ENCODE measurements around the gene COBLL1.

COBLL1 gene

DNA sequence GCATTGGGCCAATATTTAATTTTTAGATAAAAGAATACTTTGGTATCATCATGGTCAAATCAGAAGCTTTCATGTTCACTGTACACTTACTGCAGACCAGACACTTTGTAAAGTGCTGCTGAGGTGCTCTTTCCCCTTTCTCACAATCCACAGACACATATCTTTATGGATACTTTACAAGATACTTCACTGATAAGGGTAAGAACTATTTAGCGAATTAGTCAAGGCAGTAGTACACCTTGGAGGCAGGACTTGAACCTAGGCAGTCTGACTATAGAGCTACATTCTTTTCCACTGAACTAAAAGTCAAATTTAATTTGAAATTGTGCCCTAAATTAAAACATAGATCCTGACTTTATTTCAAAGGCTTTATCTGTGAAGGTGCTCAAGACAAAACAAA lies 60.2 kb downstream of the COBLL1 start:
- no peak overlapping the region for H3K9ac ChIP-seq (ENCODE audit: low read depth, low read length)
- H3K9me3 ChIP-seq (ENCODE audit: insufficient read depth, low read length, severe bottlenecking), result no peaks in the 10 kb centered on the region
- no peak overlapping the region for H3K27ac ChIP-seq (ENCODE audit: low read length)
- no peak for DNase-seq
- H3K4me3 ChIP-seq (ENCODE audit: low read depth in 1 of 2, low read length in 2 of 2), result no peak overlapping the region
- no peak for ATAC-seq (ENCODE audit: insufficient read depth, low read depth)
- no peaks in the 10 kb centered on the region for H3K4me1 ChIP-seq (ENCODE audit: insufficient read depth, low read length)
- no peaks in the 10 kb centered on the region for H3K36me3 ChIP-seq (ENCODE audit: insufficient read depth, low read length)
- TF ChIP-seq, protein P1, sequence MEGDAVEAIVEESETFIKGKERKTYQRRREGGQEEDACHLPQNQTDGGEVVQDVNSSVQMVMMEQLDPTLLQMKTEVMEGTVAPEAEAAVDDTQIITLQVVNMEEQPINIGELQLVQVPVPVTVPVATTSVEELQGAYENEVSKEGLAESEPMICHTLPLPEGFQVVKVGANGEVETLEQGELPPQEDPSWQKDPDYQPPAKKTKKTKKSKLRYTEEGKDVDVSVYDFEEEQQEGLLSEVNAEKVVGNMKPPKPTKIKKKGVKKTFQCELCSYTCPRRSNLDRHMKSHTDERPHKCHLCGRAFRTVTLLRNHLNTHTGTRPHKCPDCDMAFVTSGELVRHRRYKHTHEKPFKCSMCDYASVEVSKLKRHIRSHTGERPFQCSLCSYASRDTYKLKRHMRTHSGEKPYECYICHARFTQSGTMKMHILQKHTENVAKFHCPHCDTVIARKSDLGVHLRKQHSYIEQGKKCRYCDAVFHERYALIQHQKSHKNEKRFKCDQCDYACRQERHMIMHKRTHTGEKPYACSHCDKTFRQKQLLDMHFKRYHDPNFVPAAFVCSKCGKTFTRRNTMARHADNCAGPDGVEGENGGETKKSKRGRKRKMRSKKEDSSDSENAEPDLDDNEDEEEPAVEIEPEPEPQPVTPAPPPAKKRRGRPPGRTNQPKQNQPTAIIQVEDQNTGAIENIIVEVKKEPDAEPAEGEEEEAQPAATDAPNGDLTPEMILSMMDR (IDR thresholded peaks at IDR 0.05; ENCODE audit: borderline replicate concordance, extremely low read depth, low read length, poor library complexity, severe bottlenecking), result no peak
- no peak for TF ChIP-seq EZH2 (IDR thresholded peaks at IDR 0.05; ENCODE audit: borderline replicate concordance, low read depth, low read length, severe bottlenecking)
- no peak overlapping the region for H3K4me2 ChIP-seq (ENCODE audit: insufficient read depth, low read length)
- no peaks in the 10 kb centered on the region for H4K20me1 ChIP-seq (ENCODE audit: insufficient read depth, low read length)
- H2AFZ ChIP-seq (ENCODE audit: low read depth, low read length), result no peak overlapping the region
- no peaks in the 10 kb centered on the region for H3K79me2 ChIP-seq (ENCODE audit: insufficient read depth, low read length)
- H3K27me3 ChIP-seq (ENCODE audit: insufficient read depth, low read length, poor library complexity), result no peaks in the 10 kb centered on the region

DNA sequence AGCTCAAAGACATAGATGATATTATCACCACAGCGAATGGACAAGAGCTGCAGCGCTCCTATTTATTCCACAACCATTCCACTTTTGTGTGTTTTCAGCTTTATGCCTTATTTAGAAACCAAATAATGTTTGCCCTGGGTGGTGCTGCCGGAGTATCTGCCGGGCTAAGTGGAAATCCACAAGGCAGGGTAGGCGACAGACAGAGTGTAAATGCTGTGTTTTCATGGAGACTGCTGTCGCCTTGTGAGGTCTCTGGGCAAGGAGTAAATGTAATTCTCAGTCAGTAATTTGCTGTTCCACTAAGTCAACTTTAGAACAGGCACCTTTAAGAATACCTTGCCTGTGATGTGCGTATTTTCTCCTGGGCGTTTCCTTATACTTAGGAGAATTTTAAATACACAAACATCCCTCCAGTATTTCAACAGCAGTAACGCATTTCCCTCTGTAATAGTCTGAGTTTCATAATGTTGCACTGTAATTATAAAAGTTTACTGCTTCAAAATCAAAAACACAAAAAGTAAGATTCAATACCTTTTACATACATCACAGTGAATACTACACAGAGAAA lies 60.9 kb downstream of the COBLL1 start:
- Histone ChIP-seq H2AFZ (ENCODE audit: low read depth, low read length) (no peak overlapping the region), H3K4me3 (ENCODE audit: low read depth in 1 of 2, low read length in 2 of 2) (no peak overlapping the region), H3K36me3 (ENCODE audit: insufficient read depth, low read length) (no peaks in the 10 kb centered on the region), H3K27me3 (ENCODE audit: insufficient read depth, low read length, poor library complexity) (no peaks in the 10 kb centered on the region), H3K79me2 (ENCODE audit: insufficient read depth, low read length) (no peaks in the 10 kb centered on the region), H3K9ac (ENCODE audit: low read depth, low read length) (no peak overlapping the region), H4K20me1 (ENCODE audit: insufficient read depth, low read length) (no peaks in the 10 kb centered on the region), H3K9me3 (ENCODE audit: insufficient read depth, low read length, severe bottlenecking) (no peaks in the 10 kb centered on the region), H3K27ac (ENCODE audit: low read length) (no peak overlapping the region), H3K4me1 (ENCODE audit: insufficient read depth, low read length) (no peaks in the 10 kb centered on the region), H3K4me2 (ENCODE audit: insufficient read depth, low read length) (no peak overlapping the region)
- TF ChIP-seq, protein P1 (IDR thresholded peaks at IDR 0.05; ENCODE audit: borderline replicate concordance, extremely low read depth, low read length, poor library complexity, severe bottlenecking), result no peak
- no peak for TF ChIP-seq EZH2 (IDR thresholded peaks at IDR 0.05; ENCODE audit: borderline replicate concordance, low read depth, low read length, severe bottlenecking)
- DNase-seq, result no peak
- ATAC-seq (ENCODE audit: insufficient read depth, low read depth), result no peak

DNA sequence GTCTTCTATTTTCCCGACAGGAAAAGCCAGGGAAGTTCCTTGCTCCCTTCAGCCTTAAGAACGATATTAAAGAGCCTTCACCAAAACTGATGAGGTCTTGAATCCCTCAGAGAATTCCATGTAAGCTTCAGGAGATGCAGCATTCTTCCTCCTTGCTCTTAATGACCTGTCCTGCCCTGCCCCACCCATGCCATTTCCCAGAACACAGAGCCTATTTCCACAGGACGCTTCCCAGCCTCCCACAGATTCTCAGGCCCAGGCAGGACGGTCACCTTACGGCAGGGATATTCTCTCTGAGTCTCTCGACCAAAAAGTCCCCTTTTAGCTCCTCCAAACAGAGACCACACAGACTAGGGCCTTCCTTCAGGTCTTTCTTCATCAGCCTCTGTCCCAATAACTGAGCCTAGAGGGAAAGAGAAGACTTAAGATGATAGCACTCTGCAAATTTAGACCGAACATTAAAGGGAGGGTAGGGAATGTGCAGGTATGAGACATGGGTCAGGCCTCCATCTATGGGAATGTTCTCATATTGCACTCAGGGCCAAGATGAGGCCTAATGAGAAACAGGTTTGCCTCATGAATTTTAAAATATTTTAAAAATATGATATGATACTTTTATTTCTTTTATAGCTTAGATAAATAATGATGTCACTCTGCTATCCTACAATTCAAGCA lies 62.1 kb downstream of the COBLL1 start:
- no peak overlapping the region for H3K27ac ChIP-seq (ENCODE audit: low read length)
- H3K79me2 ChIP-seq (ENCODE audit: insufficient read depth, low read length), result no peaks in the 10 kb centered on the region
- H2AFZ ChIP-seq (ENCODE audit: low read depth, low read length), result no peak overlapping the region
- H3K27me3 ChIP-seq (ENCODE audit: insufficient read depth, low read length, poor library complexity), result no peaks in the 10 kb centered on the region
- H3K9ac ChIP-seq (ENCODE audit: low read depth, low read length), result no peak overlapping the region
- ATAC-seq (ENCODE audit: insufficient read depth, low read depth), result no peak
- TF ChIP-seq EZH2 (IDR thresholded peaks at IDR 0.05; ENCODE audit: borderline replicate concordance, low read depth, low read length, severe bottlenecking), result no peak
- TF ChIP-seq, protein P1 (IDR thresholded peaks at IDR 0.05; ENCODE audit: borderline replicate concordance, extremely low read depth, low read length, poor library complexity, severe bottlenecking), result no peak
- H3K36me3 ChIP-seq (ENCODE audit: insufficient read depth, low read length), result no peaks in the 10 kb centered on the region
- no peak for DNase-seq
- no peaks in the 10 kb centered on the region for H4K20me1 ChIP-seq (ENCODE audit: insufficient read depth, low read length)
- no peak overlapping the region for H3K4me3 ChIP-seq (ENCODE audit: low read depth in 1 of 2, low read length in 2 of 2)
- no peaks in the 10 kb centered on the region for H3K9me3 ChIP-seq (ENCODE audit: insufficient read depth, low read length, severe bottlenecking)
- no peak overlapping the region for H3K4me2 ChIP-seq (ENCODE audit: insufficient read depth, low read length)
- no peaks in the 10 kb centered on the region for H3K4me1 ChIP-seq (ENCODE audit: insufficient read depth, low read length)

Data from DND-41 (cell line).